Cardiac muscle cell (in vitro differentiated cells and primary cell): ENCODE data around the gene ESPL1. TPM values are rescaled to one million over a fixed set of nuclear protein-coding genes. Genes with fewer than 3 reads are reported as not detected.

Source experiments
- DNase-seq, 2 donors: peaks; one replicate each; pipeline versions ENCODE4 v3.0.0 to v3.0.0-alpha.2; 2010 to 2017; ENCODE audit warnings: low read depth in 1 of 2, low spot score in 1 of 2
- H3K27ac ChIP-seq: fragments of 200-600 bp; sonication (generic); 2 replicates; pipeline ENCODE4 v1.5.1; 2016
- H3K27me3 ChIP-seq: fragments of 200-600 bp; sonication (generic); 2 replicates; pipeline ENCODE4 v1.6.0; 2016; ENCODE audit warnings: control low read depth
- H3K36me3 ChIP-seq: fragments of 200-600 bp; sonication (generic); 2 replicates; pipeline ENCODE4 v1.5.1; 2016; ENCODE audit warnings: control low read depth
- H3K4me1 ChIP-seq: fragments of 200-600 bp; sonication (generic); 2 replicates; pipeline ENCODE4 v1.8.1; 2017; ENCODE audit warnings: low read depth, mild to moderate bottlenecking, mixed run types
- H3K4me3 ChIP-seq: fragments of 200-600 bp; sonication (generic); 2 replicates; pipeline ENCODE4 v1.5.1; 2016; ENCODE audit warnings: mild to moderate bottlenecking
- H3K9me3 ChIP-seq: fragments of 200-600 bp; sonication (generic); 2 replicates; pipeline ENCODE4 v1.5.1; 2017; ENCODE audit warnings: low read depth, mild to moderate bottlenecking, control low read depth
- polyA plus RNA-seq: library from polyadenylated mRNA; unstranded; fragments of >200 nt; fragmentation: Nextera tagmentation; extraction: Ambion mirVana; gene quantifications from 2 replicates; pipeline ENCODE4 v1.2.1, GENCODE V29; 2016
- total RNA-seq: library from RNA; depleted of rRNA; stranded (reverse); fragments of >200 nt; gene quantifications from 2 replicates; pipeline ENCODE4 v1.2.3, GENCODE V29; 2016
- TF ChIP-seq, protein P1 (sequence below): IDR thresholded peaks from 2 replicates; pipeline ENCODE4 v1.5.1; 2012; ENCODE audit warnings: low read depth, mild to moderate bottlenecking, low read length

Gene ESPL1
- total and polyA plus RNA-seq, 2 experiments from 2014 or later: 1.3 to 23.9 TPM

DNA sequence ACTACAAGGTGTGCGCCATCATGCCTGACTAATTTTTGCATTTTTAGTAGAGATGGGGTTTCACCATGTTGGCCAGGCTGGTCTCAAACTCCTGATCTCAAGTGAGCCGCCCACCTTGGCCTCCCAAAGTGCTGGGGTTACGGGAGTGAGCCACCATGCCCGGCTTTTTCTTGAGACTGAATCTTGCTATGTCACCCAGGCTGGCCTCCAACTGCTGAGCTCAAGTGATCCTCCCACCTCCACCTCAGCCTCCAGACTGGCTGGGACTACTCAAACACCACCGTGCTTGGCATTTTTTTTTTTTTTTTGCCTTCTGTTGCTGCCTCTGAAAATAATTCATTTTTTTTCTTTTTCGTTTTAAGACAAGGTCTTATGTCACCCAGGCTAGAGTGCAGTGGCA, 8.2 kb upstream of the ESPL1 start:
- Histone ChIP-seq H3K27ac (no peak overlapping the region), H3K4me1 (no peaks in the 10 kb centered on the region), H3K36me3 (no peaks in the 10 kb centered on the region), H3K27me3 (no peaks in the 10 kb centered on the region), H3K4me3 (no peak overlapping the region), H3K9me3 (no peaks in the 10 kb centered on the region)
- TF ChIP-seq, protein P1, sequence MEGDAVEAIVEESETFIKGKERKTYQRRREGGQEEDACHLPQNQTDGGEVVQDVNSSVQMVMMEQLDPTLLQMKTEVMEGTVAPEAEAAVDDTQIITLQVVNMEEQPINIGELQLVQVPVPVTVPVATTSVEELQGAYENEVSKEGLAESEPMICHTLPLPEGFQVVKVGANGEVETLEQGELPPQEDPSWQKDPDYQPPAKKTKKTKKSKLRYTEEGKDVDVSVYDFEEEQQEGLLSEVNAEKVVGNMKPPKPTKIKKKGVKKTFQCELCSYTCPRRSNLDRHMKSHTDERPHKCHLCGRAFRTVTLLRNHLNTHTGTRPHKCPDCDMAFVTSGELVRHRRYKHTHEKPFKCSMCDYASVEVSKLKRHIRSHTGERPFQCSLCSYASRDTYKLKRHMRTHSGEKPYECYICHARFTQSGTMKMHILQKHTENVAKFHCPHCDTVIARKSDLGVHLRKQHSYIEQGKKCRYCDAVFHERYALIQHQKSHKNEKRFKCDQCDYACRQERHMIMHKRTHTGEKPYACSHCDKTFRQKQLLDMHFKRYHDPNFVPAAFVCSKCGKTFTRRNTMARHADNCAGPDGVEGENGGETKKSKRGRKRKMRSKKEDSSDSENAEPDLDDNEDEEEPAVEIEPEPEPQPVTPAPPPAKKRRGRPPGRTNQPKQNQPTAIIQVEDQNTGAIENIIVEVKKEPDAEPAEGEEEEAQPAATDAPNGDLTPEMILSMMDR: no peak
- DNase-seq: no peak

DNA sequence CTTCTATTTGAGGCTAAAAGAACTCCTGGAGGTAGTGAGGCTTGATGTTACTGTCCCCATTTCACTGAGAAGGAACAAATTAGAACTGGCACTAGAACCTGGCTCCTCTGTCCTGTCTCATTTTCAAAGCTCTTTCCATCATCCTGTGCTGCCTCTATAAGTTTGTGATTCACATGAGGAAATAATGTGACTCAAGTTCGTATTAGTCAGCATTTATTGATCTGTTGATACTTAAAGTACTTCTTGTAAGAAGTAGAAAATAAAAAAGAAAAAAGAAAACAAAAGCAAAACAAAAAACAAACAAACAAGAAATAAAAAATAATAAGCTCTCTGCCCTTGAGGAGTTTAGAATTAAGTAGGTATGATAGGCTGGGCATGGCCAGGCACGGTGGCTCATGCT, 2.3 kb upstream of the ESPL1 start:
- Histone ChIP-seq H3K4me1 (peaks cover 4% of the 10 kb centered on the region), H3K4me3 (no peak overlapping the region), H3K27me3 (no peaks in the 10 kb centered on the region), H3K27ac (no peak overlapping the region), H3K36me3 (no peaks in the 10 kb centered on the region), H3K9me3 (no peaks in the 10 kb centered on the region)
- DNase-seq: no peak
- TF ChIP-seq, protein P1: no peak

DNA sequence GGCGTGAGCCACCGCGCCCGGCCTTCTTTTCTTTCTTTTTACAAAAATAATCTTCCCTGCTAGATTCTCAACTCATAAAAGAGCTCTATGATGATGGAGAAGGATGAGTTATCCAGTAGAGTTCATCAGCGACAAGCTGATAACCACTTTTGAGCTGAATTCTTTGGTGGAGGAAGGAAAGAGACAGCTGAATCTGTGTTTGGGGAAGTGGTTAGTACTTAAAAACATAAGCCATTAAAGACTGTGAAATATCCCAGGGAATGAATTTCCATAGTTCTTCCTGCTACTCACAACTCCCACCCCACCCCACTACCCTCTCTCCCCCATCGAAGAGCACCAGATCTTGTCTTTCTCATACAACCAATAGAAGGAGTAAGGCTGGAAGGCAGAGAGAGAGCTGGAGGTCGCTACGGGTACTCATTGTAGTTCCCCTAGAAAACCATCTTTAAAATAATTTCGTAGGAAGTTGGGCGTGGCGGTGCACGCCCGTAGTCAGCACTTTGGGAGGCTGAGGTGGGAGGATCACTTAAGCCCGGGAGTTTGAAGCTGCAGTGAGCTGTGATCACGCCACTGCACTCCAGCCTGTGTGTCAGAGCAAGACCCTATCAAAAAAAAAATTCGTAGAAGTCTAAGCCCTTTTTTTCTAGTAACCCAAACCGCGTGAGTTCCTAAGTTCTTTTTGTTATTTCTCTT, 647 bp upstream of the ESPL1 start:
- TF ChIP-seq, protein P1: no peak
- peaks cover 4% of the 10 kb centered on the region for H3K4me1 ChIP-seq
- H3K27me3 ChIP-seq: no peaks in the 10 kb centered on the region
- H3K4me3 ChIP-seq: peak overlapping the region; percentile 51
- DNase-seq: no peak
- no peak overlapping the region for H3K27ac ChIP-seq
- no peaks in the 10 kb centered on the region for H3K36me3 ChIP-seq
- no peaks in the 10 kb centered on the region for H3K9me3 ChIP-seq

- Histone ChIP-seq H3K9me3 (no peaks in the 10 kb centered on the region), H3K27ac (no peak overlapping the region), H3K36me3 (no peaks in the 10 kb centered on the region), H3K4me3 (peak overlapping the region; percentile 51), H3K4me1 (peaks cover 4% of the 10 kb centered on the region), H3K27me3 (no peaks in the 10 kb centered on the region)
- TF ChIP-seq, protein P1: no peak
- DNase-seq: no peak
Observed at GRCh38 chr12:53268630-53269562, 797 bp downstream of the ESPL1 start.

- H3K9me3 ChIP-seq: no peaks in the 10 kb centered on the region
- DNase-seq: no peak
- no peak overlapping the region for H3K4me3 ChIP-seq
- no peaks in the 10 kb centered on the region for H3K27me3 ChIP-seq
- TF ChIP-seq, protein P1: no peak
- no peaks in the 10 kb centered on the region for H3K4me1 ChIP-seq
- no peaks in the 10 kb centered on the region for H3K36me3 ChIP-seq
- no peak overlapping the region for H3K27ac ChIP-seq
Observed at GRCh38 chr12:53274445-53274844, 6.3 kb downstream of the ESPL1 start.
